ENCODE data around the gene INVS.

The INVS gene

GRCh38 chr9:100298378-100298777 is 199.3 kb downstream of the INVS start:
- H3K4me1 ChIP-seq (ENCODE audit: control extremely low read depth in 1 of 4, control insufficient read depth in 4 of 4, insufficient read depth in 4 of 4, low read length in 3 of 4): no peaks in the 10 kb centered on the region
- no peak overlapping the region for H3K4me3 ChIP-seq (ENCODE audit: control insufficient read depth in 1 of 7, extremely low read depth in 1 of 7, insufficient read depth in 4 of 7, low read depth in 2 of 7, low read length in 6 of 7)
- POLR2A ChIA-PET: interaction anchor here (0.6 kb wide), 1 partner anchor 9 kb away, joined by 5 read pairs; no protein-coding TSS in a partner anchor
- H3K27ac ChIP-seq (ENCODE audit: insufficient read depth in 1 of 2, low read depth in 1 of 2, low read length in 2 of 2, poor library complexity in 1 of 2, severe bottlenecking in 2 of 2): no peak overlapping the region
- no peaks in the 10 kb centered on the region for H3K9me3 ChIP-seq (ENCODE audit: control extremely low read depth in 1 of 5, control insufficient read depth in 4 of 5, insufficient read depth in 2 of 5, low read depth in 1 of 5, low read length in 4 of 5)
- H3K27me3 ChIP-seq (replicated peaks in 2 of 5; ENCODE audit: control insufficient read depth in 4 of 5, insufficient read depth in 5 of 5, low read length in 4 of 5): no peaks in the 10 kb centered on the region
- CTCF ChIA-PET: interaction anchor here (0.7 kb wide), 1 partner anchor 25 kb away, joined by 4 read pairs; no protein-coding TSS in a partner anchor
- peaks cover 24 to 96% (median 67%) of the 10 kb centered on the region in 4 experiments for H3K36me3 ChIP-seq (ENCODE audit: control insufficient read depth in 4 of 4, insufficient read depth in 4 of 4, low read length in 3 of 4)
- no peak for DNase-seq
- WGBS (ENCODE audit: insufficient coverage): 100% methylated on average over 2 of the region's 3 CpGs

- H3K36me3 ChIP-seq (ENCODE audit: control insufficient read depth in 4 of 4, insufficient read depth in 4 of 4, low read length in 3 of 4): peaks cover 28 to 96% (median 62%) of the 10 kb centered on the region in 4 experiments
- ChIA-PET POLR2A (no interaction called here), CTCF (no interaction called here)
- H3K27ac ChIP-seq (ENCODE audit: insufficient read depth in 1 of 2, low read depth in 1 of 2, low read length in 2 of 2, poor library complexity in 1 of 2, severe bottlenecking in 2 of 2): no peak overlapping the region
- no peaks in the 10 kb centered on the region for H3K27me3 ChIP-seq (replicated peaks in 2 of 5; ENCODE audit: control insufficient read depth in 4 of 5, insufficient read depth in 5 of 5, low read length in 4 of 5)
- peaks cover 0 to 3% (median 0%) of the 10 kb centered on the region in 5 experiments for H3K9me3 ChIP-seq (ENCODE audit: control extremely low read depth in 1 of 5, control insufficient read depth in 4 of 5, insufficient read depth in 2 of 5, low read depth in 1 of 5, low read length in 4 of 5)
- no peak for DNase-seq
- H3K4me3 ChIP-seq (ENCODE audit: control insufficient read depth in 1 of 7, extremely low read depth in 1 of 7, insufficient read depth in 4 of 7, low read depth in 2 of 7, low read length in 6 of 7): no peak overlapping the region
- no peaks in the 10 kb centered on the region for H3K4me1 ChIP-seq (ENCODE audit: control extremely low read depth in 1 of 4, control insufficient read depth in 4 of 4, insufficient read depth in 4 of 4, low read length in 3 of 4)
- 100% methylated on average over 3 of the region's 3 CpGs for WGBS (ENCODE audit: insufficient coverage)
These were observed 204.7 kb downstream of the INVS start for GRCh38 chr9:100303747-100304146.

- Histone ChIP-seq H3K27ac (ENCODE audit: insufficient read depth in 1 of 2, low read depth in 1 of 2, low read length in 2 of 2, poor library complexity in 1 of 2, severe bottlenecking in 2 of 2) (no peak overlapping the region), H3K9me3 (ENCODE audit: control extremely low read depth in 1 of 5, control insufficient read depth in 4 of 5, insufficient read depth in 2 of 5, low read depth in 1 of 5, low read length in 4 of 5) (peaks cover 0 to 3% (median 0%) of the 10 kb centered on the region in 5 experiments), H3K4me1 (ENCODE audit: control extremely low read depth in 1 of 4, control insufficient read depth in 4 of 4, insufficient read depth in 4 of 4, low read length in 3 of 4) (no peaks in the 10 kb centered on the region), H3K27me3 (replicated peaks in 2 of 5; ENCODE audit: control insufficient read depth in 4 of 5, insufficient read depth in 5 of 5, low read length in 4 of 5) (no peaks in the 10 kb centered on the region), H3K4me3 (ENCODE audit: control insufficient read depth in 1 of 7, extremely low read depth in 1 of 7, insufficient read depth in 4 of 7, low read depth in 2 of 7, low read length in 6 of 7) (no peak overlapping the region), H3K36me3 (ENCODE audit: control insufficient read depth in 4 of 4, insufficient read depth in 4 of 4, low read length in 3 of 4) (peaks cover 30 to 96% (median 67%) of the 10 kb centered on the region in 4 experiments)
- CTCF ChIA-PET: interaction anchor here (0.6 kb wide), 1 partner anchor 20 kb away, joined by 3 read pairs; no protein-coding TSS in a partner anchor
- POLR2A ChIA-PET: no interaction called here
- 83% methylated on average over 1 of the region's 1 CpG for WGBS (ENCODE audit: insufficient coverage)
- DNase-seq: no peak
These were observed 207.2 kb downstream of the INVS start for GRCh38 chr9:100306283-100306682.

- ChIA-PET POLR2A (interaction anchor here (0.7 kb wide), 1 partner anchor 9 kb away, joined by 5 read pairs; no protein-coding TSS in a partner anchor), CTCF (no interaction called here)
- Histone ChIP-seq H3K4me1 (ENCODE audit: control extremely low read depth in 1 of 4, control insufficient read depth in 4 of 4, insufficient read depth in 4 of 4, low read length in 3 of 4) (no peaks in the 10 kb centered on the region), H3K9me3 (ENCODE audit: control extremely low read depth in 1 of 5, control insufficient read depth in 4 of 5, insufficient read depth in 2 of 5, low read depth in 1 of 5, low read length in 4 of 5) (peaks cover 0 to 3% (median 0%) of the 10 kb centered on the region in 5 experiments), H3K27ac (ENCODE audit: insufficient read depth in 1 of 2, low read depth in 1 of 2, low read length in 2 of 2, poor library complexity in 1 of 2, severe bottlenecking in 2 of 2) (no peak overlapping the region), H3K27me3 (replicated peaks in 2 of 5; ENCODE audit: control insufficient read depth in 4 of 5, insufficient read depth in 5 of 5, low read length in 4 of 5) (no peaks in the 10 kb centered on the region), H3K36me3 (ENCODE audit: control insufficient read depth in 4 of 4, insufficient read depth in 4 of 4, low read length in 3 of 4) (peaks cover 28 to 96% (median 64%) of the 10 kb centered on the region in 4 experiments), H3K4me3 (ENCODE audit: control insufficient read depth in 1 of 7, extremely low read depth in 1 of 7, insufficient read depth in 4 of 7, low read depth in 2 of 7, low read length in 6 of 7) (no peak overlapping the region)
- WGBS (ENCODE audit: insufficient coverage): 100% methylated on average over 1 of the region's 2 CpGs
- DNase-seq: no peak
These were observed 208.0 kb downstream of the INVS start for GRCh38 chr9:100307080-100307479.

- Histone ChIP-seq H3K27me3 (replicated peaks in 2 of 5; ENCODE audit: control insufficient read depth in 4 of 5, insufficient read depth in 5 of 5, low read length in 4 of 5) (no peaks in the 10 kb centered on the region), H3K4me3 (ENCODE audit: control insufficient read depth in 1 of 7, extremely low read depth in 1 of 7, insufficient read depth in 4 of 7, low read depth in 2 of 7, low read length in 6 of 7) (no peak overlapping the region), H3K9me3 (ENCODE audit: control extremely low read depth in 1 of 5, control insufficient read depth in 4 of 5, insufficient read depth in 2 of 5, low read depth in 1 of 5, low read length in 4 of 5) (peaks cover 0 to 13% (median 0%) of the 10 kb centered on the region in 5 experiments), H3K4me1 (ENCODE audit: control extremely low read depth in 1 of 4, control insufficient read depth in 4 of 4, insufficient read depth in 4 of 4, low read length in 3 of 4) (no peaks in the 10 kb centered on the region), H3K36me3 (ENCODE audit: control insufficient read depth in 4 of 4, insufficient read depth in 4 of 4, low read length in 3 of 4) (peaks cover 29 to 92% (median 52%) of the 10 kb centered on the region in 4 experiments), H3K27ac (ENCODE audit: insufficient read depth in 1 of 2, low read depth in 1 of 2, low read length in 2 of 2, poor library complexity in 1 of 2, severe bottlenecking in 2 of 2) (no peak overlapping the region)
- WGBS (ENCODE audit: insufficient coverage): 100% methylated on average over 1 of the region's 1 CpG
- POLR2A ChIA-PET: no interaction called here
- no peak for DNase-seq
- CTCF ChIA-PET: no interaction called here
These were observed 210.0 kb downstream of the INVS start for GRCh38 chr9:100308965-100309564.

GRCh38 chr9:100309992-100310391 is 210.9 kb downstream of the INVS start:
- Histone ChIP-seq H3K27ac (ENCODE audit: insufficient read depth in 1 of 2, low read depth in 1 of 2, low read length in 2 of 2, poor library complexity in 1 of 2, severe bottlenecking in 2 of 2) (no peak overlapping the region), H3K36me3 (ENCODE audit: control insufficient read depth in 4 of 4, insufficient read depth in 4 of 4, low read length in 3 of 4) (peaks cover 33 to 93% (median 53%) of the 10 kb centered on the region in 4 experiments), H3K9me3 (ENCODE audit: control extremely low read depth in 1 of 5, control insufficient read depth in 4 of 5, insufficient read depth in 2 of 5, low read depth in 1 of 5, low read length in 4 of 5) (peaks cover 0 to 15% (median 0%) of the 10 kb centered on the region in 5 experiments), H3K4me3 (ENCODE audit: control insufficient read depth in 1 of 7, extremely low read depth in 1 of 7, insufficient read depth in 4 of 7, low read depth in 2 of 7, low read length in 6 of 7) (no peak overlapping the region), H3K27me3 (replicated peaks in 2 of 5; ENCODE audit: control insufficient read depth in 4 of 5, insufficient read depth in 5 of 5, low read length in 4 of 5) (no peaks in the 10 kb centered on the region), H3K4me1 (ENCODE audit: control extremely low read depth in 1 of 4, control insufficient read depth in 4 of 4, insufficient read depth in 4 of 4, low read length in 3 of 4) (no peaks in the 10 kb centered on the region)
- ChIA-PET CTCF (no interaction called here), POLR2A (no interaction called here)
- WGBS (ENCODE audit: insufficient coverage): 90% methylated on average over 1 of the region's 2 CpGs
- no peak for DNase-seq

- Histone ChIP-seq H3K36me3 (ENCODE audit: control insufficient read depth in 4 of 4, insufficient read depth in 4 of 4, low read length in 3 of 4) (peaks cover 29 to 74% (median 48%) of the 10 kb centered on the region in 4 experiments), H3K27ac (ENCODE audit: insufficient read depth in 1 of 2, low read depth in 1 of 2, low read length in 2 of 2, poor library complexity in 1 of 2, severe bottlenecking in 2 of 2) (no peak overlapping the region), H3K9me3 (ENCODE audit: control extremely low read depth in 1 of 5, control insufficient read depth in 4 of 5, insufficient read depth in 2 of 5, low read depth in 1 of 5, low read length in 4 of 5) (peaks cover 0 to 27% (median 5%) of the 10 kb centered on the region in 5 experiments), H3K4me1 (ENCODE audit: control extremely low read depth in 1 of 4, control insufficient read depth in 4 of 4, insufficient read depth in 4 of 4, low read length in 3 of 4) (no peaks in the 10 kb centered on the region), H3K4me3 (ENCODE audit: control insufficient read depth in 1 of 7, extremely low read depth in 1 of 7, insufficient read depth in 4 of 7, low read depth in 2 of 7, low read length in 6 of 7) (peak overlapping the region in 1 of 7 experiments; percentile 13), H3K27me3 (replicated peaks in 2 of 5; ENCODE audit: control insufficient read depth in 4 of 5, insufficient read depth in 5 of 5, low read length in 4 of 5) (no peaks in the 10 kb centered on the region)
- 95% methylated on average over 3 of the region's 4 CpGs for WGBS (ENCODE audit: insufficient coverage)
- POLR2A ChIA-PET: no interaction called here
- CTCF ChIA-PET: interaction anchor here (1.8 kb wide), 1 partner anchor 10 kb away, joined by 10 read pairs; no protein-coding TSS in a partner anchor
- DNase-seq: peak in 2 of 3 donors; percentile 26 to 45
These were observed 216.5 kb downstream of the INVS start for GRCh38 chr9:100315561-100315960.

Measured in common myeloid progenitor, CD34-positive (primary cell).